ENCODE results near the gene BCL2L13.
A peak's percentile ranks its signal among the peaks of the same experiment; 100 is the strongest.
"Not testable (repeated sequence)": the region's sequence is repeated elsewhere in the genome, so short reads cannot be mapped to it uniquely, and the experiment has no call there.

Gene BCL2L13

DNA sequence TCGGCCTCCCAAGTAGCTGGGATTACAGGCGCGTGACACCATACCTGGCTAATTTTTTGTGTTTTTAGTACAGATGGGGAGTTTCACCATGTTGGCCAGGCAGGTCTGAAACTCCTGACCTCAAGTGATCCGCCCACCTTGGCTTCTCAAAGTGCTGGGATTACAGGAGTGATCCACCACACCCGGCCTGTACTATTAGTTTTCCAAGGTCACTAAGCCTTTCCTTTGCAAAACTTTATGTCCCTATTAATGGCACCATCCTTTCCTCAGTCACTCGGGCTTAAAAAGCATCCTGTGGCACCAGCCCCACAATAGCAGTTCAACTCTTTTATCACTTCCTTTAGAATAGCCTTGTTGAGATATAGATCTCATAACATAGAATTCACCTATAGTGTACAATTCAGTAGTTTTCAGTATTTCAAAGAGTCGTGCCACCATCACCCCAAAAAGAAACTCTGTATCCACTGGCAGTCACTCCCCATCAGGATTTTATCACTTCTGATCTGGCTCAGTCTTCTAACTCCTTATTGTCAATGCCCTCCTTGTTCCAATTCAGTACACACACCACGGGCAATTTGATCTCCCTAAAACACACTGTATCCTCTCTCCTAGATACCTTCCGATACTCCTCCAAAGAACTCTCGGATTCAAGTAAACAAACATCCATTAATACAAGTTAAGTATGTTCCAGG, 921 bp upstream of the BCL2L13 start:
- Histone ChIP-seq H3K9me3 (ENCODE audit: insufficient read depth, low read depth, low read length) (no peaks in the 10 kb centered on the region), H3K27me3 (ENCODE audit: insufficient read depth, low read length) (no peaks in the 10 kb centered on the region), H3K36me3 (ENCODE audit: insufficient read depth, low read length) (peaks cover 7% of the 10 kb centered on the region; the same call in 1 of the 2 replicates), H3K4me3 (ENCODE audit: low read length) (peak overlapping the region; percentile 91), H3K9ac (ENCODE audit: low read depth, low read length) (peak overlapping the region; percentile 96), H3K27ac (ENCODE audit: low read depth, low read length) (peak overlapping the region; percentile 95), H3K4me1 (ENCODE audit: insufficient read depth, low read length) (peaks cover 13% of the 10 kb centered on the region; the same call in 1 of the 2 replicates)
- 73% methylated on average over 10 of the region's 10 CpGs for WGBS

DNA sequence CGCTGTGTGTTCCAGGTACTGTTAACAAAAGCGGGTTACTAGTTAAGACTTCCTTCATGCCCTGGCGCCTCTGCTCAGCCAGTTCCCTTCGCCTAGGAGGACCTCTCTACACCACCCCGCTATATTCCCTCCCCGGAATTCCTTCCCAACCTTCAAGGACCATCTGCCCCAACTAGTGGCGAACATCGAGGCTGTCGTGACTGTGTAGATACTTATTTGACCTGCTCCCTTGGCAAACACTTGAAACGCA, 450 bp upstream of the BCL2L13 start:
- Histone ChIP-seq H3K4me3 (ENCODE audit: low read length) (peak overlapping the region; percentile 91), H3K4me1 (ENCODE audit: insufficient read depth, low read length) (peaks cover 12% of the 10 kb centered on the region; the same call in 1 of the 2 replicates), H3K9me3 (ENCODE audit: insufficient read depth, low read depth, low read length) (no peaks in the 10 kb centered on the region), H3K27me3 (ENCODE audit: insufficient read depth, low read length) (no peaks in the 10 kb centered on the region), H3K36me3 (ENCODE audit: insufficient read depth, low read length) (peaks cover 9% of the 10 kb centered on the region; the same call in 1 of the 2 replicates), H3K27ac (ENCODE audit: low read depth, low read length) (peak overlapping the region; percentile 95), H3K9ac (ENCODE audit: low read depth, low read length) (peak overlapping the region; percentile 96)
- 4% methylated on average over 10 of the region's 10 CpGs for WGBS

DNA sequence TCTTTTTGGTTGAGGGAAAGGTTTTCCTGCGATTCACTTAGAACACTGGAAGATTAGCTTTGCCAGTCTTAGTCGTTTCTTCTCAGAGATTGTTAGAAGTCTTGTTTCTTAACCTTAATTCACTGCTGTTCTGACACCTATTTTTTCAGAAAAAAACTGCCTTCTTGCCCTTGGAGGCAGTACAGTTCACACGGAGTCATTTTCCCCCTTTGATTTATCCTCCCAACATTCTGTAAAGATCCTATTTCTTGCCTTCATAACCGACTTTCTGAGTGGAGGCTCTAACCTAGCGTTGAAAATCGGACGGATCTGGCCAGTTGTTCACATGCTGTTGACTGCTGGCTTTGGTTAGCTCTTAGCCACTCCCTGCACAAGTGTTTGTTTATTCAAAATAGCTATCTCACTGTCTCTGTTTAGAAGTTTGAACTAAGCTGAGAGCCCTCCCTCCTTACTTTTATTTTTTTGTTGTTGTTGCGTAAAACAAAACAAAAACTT, 737 bp downstream of the BCL2L13 start:
- Histone ChIP-seq H3K27me3 (ENCODE audit: insufficient read depth, low read length) (no peaks in the 10 kb centered on the region), H3K9ac (ENCODE audit: low read depth, low read length) (peak overlapping the region; percentile 96), H3K36me3 (ENCODE audit: insufficient read depth, low read length) (peaks cover 9% of the 10 kb centered on the region; the same call in 1 of the 2 replicates), H3K4me3 (ENCODE audit: low read length) (peak overlapping the region; percentile 91), H3K27ac (ENCODE audit: low read depth, low read length) (peak overlapping the region; percentile 95), H3K4me1 (ENCODE audit: insufficient read depth, low read length) (0 out of 2 replicates have a peak, but pooled peaks cover 6% of the 10 kb centered on the region), H3K9me3 (ENCODE audit: insufficient read depth, low read depth, low read length) (no peaks in the 10 kb centered on the region)
- WGBS: 13% methylated on average over 8 of the region's 8 CpGs

GRCh38 chr22:17641269-17641668, 2.7 kb downstream of the BCL2L13 start:
- Histone ChIP-seq H3K27ac (ENCODE audit: low read depth, low read length) (no peak overlapping the region), H3K4me3 (ENCODE audit: low read length) (no peak overlapping the region), H3K4me1 (ENCODE audit: insufficient read depth, low read length) (0 out of 2 replicates have a peak, but pooled peaks cover 6% of the 10 kb centered on the region), H3K9me3 (ENCODE audit: insufficient read depth, low read depth, low read length) (no peaks in the 10 kb centered on the region), H3K36me3 (ENCODE audit: insufficient read depth, low read length) (peaks cover 9% of the 10 kb centered on the region; the same call in 1 of the 2 replicates), H3K9ac (ENCODE audit: low read depth, low read length) (no peak overlapping the region), H3K27me3 (ENCODE audit: insufficient read depth, low read length) (no peaks in the 10 kb centered on the region)
- 80% methylated on average over 3 of the region's 3 CpGs for WGBS

GRCh38 chr22:17642357-17642756, 3.8 kb downstream of the BCL2L13 start:
- WGBS: 94% methylated on average over 4 of the region's 4 CpGs

DNA sequence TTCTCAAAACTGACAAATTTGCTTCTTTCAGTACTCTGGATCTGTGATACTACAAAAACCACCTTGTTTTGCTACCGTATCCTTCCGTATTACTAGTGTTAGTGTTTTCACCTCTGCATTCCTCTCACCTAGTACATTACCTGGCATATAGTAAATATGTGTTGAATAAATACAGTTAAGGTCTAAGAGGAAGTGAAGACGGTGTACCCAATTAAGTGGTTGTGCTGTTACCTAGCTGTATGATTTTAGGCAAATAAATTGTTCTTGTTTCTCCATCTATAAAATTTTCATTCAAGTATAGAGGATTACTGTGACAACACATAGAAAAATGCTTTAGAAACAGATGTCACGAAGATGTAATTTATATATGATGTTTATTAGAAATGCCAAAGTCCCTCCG, 8.9 kb downstream of the BCL2L13 start:
- no peaks in the 10 kb centered on the region for H3K27me3 ChIP-seq (ENCODE audit: insufficient read depth, low read length)
- peaks cover 10% of the 10 kb centered on the region; the same call in 1 of the 2 replicates for H3K36me3 ChIP-seq (ENCODE audit: insufficient read depth, low read length)
- H3K4me1 ChIP-seq (ENCODE audit: insufficient read depth, low read length): no peaks in the 10 kb centered on the region
- no peaks in the 10 kb centered on the region for H3K9me3 ChIP-seq (ENCODE audit: insufficient read depth, low read depth, low read length)
- H3K9ac ChIP-seq (ENCODE audit: low read depth, low read length): no peak overlapping the region
- H3K27ac ChIP-seq (ENCODE audit: low read depth, low read length): no peak overlapping the region
- 95% methylated on average over 5 of the region's 5 CpGs for WGBS
- H3K4me3 ChIP-seq (ENCODE audit: low read length): no peak overlapping the region

More at GRCh38 chr22:17642357-17642756, 3.8 kb downstream of the BCL2L13 start:
- not testable (repeated sequence) for H3K4me3 ChIP-seq (ENCODE audit: low read length); H3K27me3 ChIP-seq (ENCODE audit: insufficient read depth, low read length); H3K27ac ChIP-seq (ENCODE audit: low read depth, low read length); H3K4me1 ChIP-seq (ENCODE audit: insufficient read depth, low read length); H3K9me3 ChIP-seq (ENCODE audit: insufficient read depth, low read depth, low read length); H3K9ac ChIP-seq (ENCODE audit: low read depth, low read length)
- peaks cover 10% of the 10 kb centered on the region; the same call in 1 of the 2 replicates for H3K36me3 ChIP-seq (ENCODE audit: insufficient read depth, low read length)

DNA sequence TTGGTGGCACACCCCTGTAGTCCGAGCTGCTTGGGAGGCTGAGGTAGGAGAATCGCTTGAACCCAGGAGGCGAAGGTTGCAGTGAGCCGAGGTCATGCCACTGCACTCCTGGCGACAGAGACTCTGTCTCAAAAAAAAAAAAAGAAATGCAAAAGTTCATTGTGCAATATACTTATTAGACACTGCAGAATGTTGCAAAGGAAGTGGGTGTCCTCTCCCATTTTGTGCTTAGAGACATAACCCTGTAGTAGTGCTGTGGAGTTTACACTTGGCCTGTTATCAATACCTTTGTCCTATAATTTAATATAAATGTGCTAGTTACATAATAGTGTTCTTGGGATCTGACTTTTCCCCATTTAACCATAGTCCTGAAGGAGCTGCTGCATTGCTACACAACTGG, 9.4 kb downstream of the BCL2L13 start:
- Histone ChIP-seq H3K9ac (ENCODE audit: low read depth, low read length) (no peak overlapping the region), H3K27me3 (ENCODE audit: insufficient read depth, low read length) (no peaks in the 10 kb centered on the region), H3K4me1 (ENCODE audit: insufficient read depth, low read length) (no peaks in the 10 kb centered on the region), H3K4me3 (ENCODE audit: low read length) (no peak overlapping the region), H3K9me3 (ENCODE audit: insufficient read depth, low read depth, low read length) (no peaks in the 10 kb centered on the region), H3K27ac (ENCODE audit: low read depth, low read length) (no peak overlapping the region), H3K36me3 (ENCODE audit: insufficient read depth, low read length) (peaks cover 7% of the 10 kb centered on the region; the same call in 1 of the 2 replicates)
- WGBS: 99% methylated on average over 5 of the region's 5 CpGs

DNA sequence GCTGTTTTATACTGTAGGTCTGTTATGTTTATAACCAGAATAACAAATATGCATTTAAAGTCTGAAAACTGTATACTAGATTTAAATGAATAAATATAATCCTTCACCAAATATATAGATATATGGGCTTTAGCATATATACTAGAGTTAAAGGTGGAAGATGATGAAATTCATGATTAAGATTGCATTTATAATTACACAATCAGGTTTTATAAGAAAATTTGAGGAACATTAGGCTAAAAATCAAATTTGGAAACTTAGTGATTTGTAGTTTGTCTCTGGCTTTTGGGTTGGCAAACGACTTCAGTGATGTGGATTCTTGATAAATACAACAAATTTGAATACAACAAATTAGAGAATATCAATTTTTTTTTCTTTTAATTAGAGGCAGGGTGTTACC, 10.0 kb downstream of the BCL2L13 start:
- Histone ChIP-seq H3K4me3 (ENCODE audit: low read length) (no peak overlapping the region), H3K9ac (ENCODE audit: low read depth, low read length) (no peak overlapping the region), H3K36me3 (ENCODE audit: insufficient read depth, low read length) (peaks cover 7% of the 10 kb centered on the region; the same call in 1 of the 2 replicates), H3K27ac (ENCODE audit: low read depth, low read length) (no peak overlapping the region), H3K27me3 (ENCODE audit: insufficient read depth, low read length) (no peaks in the 10 kb centered on the region), H3K4me1 (ENCODE audit: insufficient read depth, low read length) (no peaks in the 10 kb centered on the region), H3K9me3 (ENCODE audit: insufficient read depth, low read depth, low read length) (no peaks in the 10 kb centered on the region)
- WGBS: no CpG with 5 or more reads among the region's 1 CpG

- Histone ChIP-seq H3K4me1 (ENCODE audit: insufficient read depth, low read length) (no peaks in the 10 kb centered on the region), H3K27ac (ENCODE audit: low read depth, low read length) (no peak overlapping the region), H3K4me3 (ENCODE audit: low read length) (no peak overlapping the region), H3K9ac (ENCODE audit: low read depth, low read length) (no peak overlapping the region), H3K36me3 (ENCODE audit: insufficient read depth, low read length) (peaks cover 39% of the 10 kb centered on the region), H3K9me3 (ENCODE audit: insufficient read depth, low read depth, low read length) (no peaks in the 10 kb centered on the region), H3K27me3 (ENCODE audit: insufficient read depth, low read length) (no peaks in the 10 kb centered on the region)
- WGBS: 93% methylated on average over 3 of the region's 3 CpGs
Observed at GRCh38 chr22:17655289-17655688, 16.7 kb downstream of the BCL2L13 start.

- Histone ChIP-seq H3K4me1 (ENCODE audit: insufficient read depth, low read length) (no peaks in the 10 kb centered on the region), H3K9me3 (ENCODE audit: insufficient read depth, low read depth, low read length) (no peaks in the 10 kb centered on the region), H3K36me3 (ENCODE audit: insufficient read depth, low read length) (peaks cover 48% of the 10 kb centered on the region), H3K27ac (ENCODE audit: low read depth, low read length) (no peak overlapping the region), H3K4me3 (ENCODE audit: low read length) (no peak overlapping the region), H3K27me3 (ENCODE audit: insufficient read depth, low read length) (no peaks in the 10 kb centered on the region), H3K9ac (ENCODE audit: low read depth, low read length) (no peak overlapping the region)
- WGBS: 96% methylated on average over 10 of the region's 10 CpGs
Observed at GRCh38 chr22:17656870-17657395, 18.4 kb downstream of the BCL2L13 start.

DNA sequence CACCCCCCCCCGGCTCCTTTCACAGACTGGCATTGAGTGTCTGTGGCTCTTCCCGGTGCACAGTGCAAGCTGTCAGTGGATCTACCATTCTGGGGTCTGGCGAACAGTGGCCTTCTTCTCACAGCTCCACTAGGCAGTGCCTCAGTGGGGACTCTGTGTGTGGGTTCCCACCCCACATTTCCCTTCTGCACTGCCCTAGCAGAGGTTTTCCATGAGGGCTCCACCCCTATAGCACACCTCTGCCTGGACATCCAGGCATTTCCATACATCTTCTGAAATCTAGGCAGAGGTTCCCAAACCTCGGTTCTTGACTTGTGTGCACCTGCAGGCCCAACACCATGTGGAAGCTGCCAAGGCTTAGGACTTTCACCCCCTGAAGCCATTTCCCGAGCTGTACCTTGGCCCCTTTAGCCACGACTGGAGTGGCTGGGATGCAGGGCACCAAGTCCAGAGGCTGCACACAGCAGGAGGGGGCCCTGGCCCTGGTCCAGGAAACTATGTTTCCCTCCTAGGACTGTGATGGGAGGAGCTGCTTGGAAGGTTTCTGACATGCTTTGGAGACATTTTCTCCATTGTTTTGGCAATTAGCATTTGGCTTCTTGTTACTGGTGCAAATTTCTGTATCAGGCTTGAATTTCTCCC, 26.0 kb downstream of the BCL2L13 start:
- Histone ChIP-seq H3K4me1 (ENCODE audit: insufficient read depth, low read length) (no peaks in the 10 kb centered on the region), H3K36me3 (ENCODE audit: insufficient read depth, low read length) (peaks cover 54% of the 10 kb centered on the region), H3K27ac (ENCODE audit: low read depth, low read length) (no peak overlapping the region), H3K27me3 (ENCODE audit: insufficient read depth, low read length) (no peaks in the 10 kb centered on the region), H3K9ac (ENCODE audit: low read depth, low read length) (no peak overlapping the region), H3K4me3 (ENCODE audit: low read length) (no peak overlapping the region), H3K9me3 (ENCODE audit: insufficient read depth, low read depth, low read length) (peaks cover 10% of the 10 kb centered on the region; the same call in 1 of the 2 replicates)
- WGBS: 94% methylated on average over 6 of the region's 6 CpGs
